Iris pigment epithelial cell (primary cell): ENCODE results near the gene PIK3R5.
"Not testable (repeated sequence)": the region's sequence is repeated elsewhere in the genome, so short reads cannot be mapped to it uniquely, and the experiment has no call there.

ENCODE experiments used
- DNase-seq: peaks from one replicate; pipeline ENCODE4 v3.0.0-alpha.2; 2011; ENCODE audit warnings: low read depth

Gene PIK3R5

GRCh38 chr17:8984225-8984624 lies 18.7 kb upstream of the PIK3R5 start:
- DNase-seq: not testable (repeated sequence)

DNA sequence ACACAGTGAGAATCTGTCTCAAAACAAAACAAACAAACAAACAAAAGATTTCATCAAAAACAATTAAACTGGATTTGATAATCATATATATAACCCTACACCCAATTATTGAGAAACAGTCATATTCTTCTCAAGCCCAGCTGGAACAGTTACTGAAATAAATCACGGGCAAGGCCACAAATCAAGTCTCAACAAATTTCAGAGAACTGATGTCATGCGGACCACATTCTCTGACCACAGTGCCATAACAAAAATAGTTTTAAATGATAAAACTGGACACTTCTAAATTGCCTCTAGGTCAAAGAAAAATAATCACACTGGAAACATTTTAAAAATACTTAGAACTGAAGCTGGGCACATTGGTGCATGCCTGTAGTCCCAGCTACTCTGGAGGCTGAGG lies 15.9 kb upstream of the PIK3R5 start:
- no peak for DNase-seq

DNA sequence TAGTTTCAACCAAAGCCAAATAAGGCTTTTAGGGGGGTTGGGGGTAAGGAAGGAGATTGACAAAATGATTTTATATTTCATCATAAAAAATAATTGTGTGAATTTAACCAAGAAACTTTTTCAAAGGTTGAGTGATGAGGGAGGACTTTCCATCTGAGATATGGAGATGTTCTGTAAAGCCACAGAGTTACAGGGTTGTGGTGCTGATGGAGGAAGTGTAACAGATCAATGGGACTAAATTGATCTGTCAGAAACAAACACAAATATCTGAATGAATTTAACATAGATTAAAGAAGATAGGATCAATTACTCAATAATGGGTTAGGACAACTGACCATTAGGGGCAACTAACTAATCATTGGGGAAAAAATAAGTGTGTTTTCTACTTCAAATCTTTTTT lies 14.2 kb upstream of the PIK3R5 start:
- no peak for DNase-seq

DNA sequence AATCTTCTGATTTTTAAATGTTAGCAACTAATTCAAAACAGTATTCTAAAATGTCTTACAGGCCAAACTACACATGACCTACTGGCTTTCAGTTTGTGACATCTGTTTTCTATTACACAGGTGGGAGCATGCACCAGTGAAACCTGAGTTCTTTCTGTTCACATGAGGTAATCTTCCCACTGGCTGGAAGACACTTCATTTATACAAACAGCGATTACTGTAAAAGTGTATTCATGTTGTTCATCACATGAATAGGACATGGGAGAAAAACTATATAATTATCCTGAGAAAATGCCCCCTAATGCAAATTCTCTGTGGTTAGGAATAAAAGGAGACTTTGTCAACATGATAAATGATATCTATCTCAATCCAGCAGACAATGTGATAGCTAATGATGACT lies 11.1 kb upstream of the PIK3R5 start:
- DNase-seq: no peak

GRCh38 chr17:8975091-8975725 lies 9.7 kb upstream of the PIK3R5 start:
- no peak for DNase-seq

- no peak for DNase-seq
Measured at GRCh38 chr17:8969901-8970300, 4.4 kb upstream of the PIK3R5 start.

GRCh38 chr17:8968503-8968902 lies 3.0 kb upstream of the PIK3R5 start:
- DNase-seq: no peak

DNA sequence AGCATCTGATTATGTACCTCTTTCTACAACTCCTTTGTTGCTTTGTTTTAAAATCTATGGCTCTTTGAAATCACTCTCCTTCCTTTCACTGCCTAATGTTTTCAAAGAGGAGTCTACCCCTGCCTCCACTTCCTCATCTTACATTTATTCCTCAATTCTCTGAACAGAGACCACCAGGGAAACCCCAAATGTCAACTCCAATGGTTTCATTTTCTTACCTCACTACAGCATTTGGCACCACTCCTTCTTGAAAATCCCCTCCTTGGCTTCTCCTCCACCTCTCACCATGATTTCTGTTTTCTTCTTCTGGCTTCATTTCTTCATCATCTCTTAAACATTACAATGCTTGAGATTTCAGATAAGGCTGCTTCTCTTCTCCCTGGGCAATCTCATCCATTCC lies 2.4 kb upstream of the PIK3R5 start:
- no peak for DNase-seq

DNA sequence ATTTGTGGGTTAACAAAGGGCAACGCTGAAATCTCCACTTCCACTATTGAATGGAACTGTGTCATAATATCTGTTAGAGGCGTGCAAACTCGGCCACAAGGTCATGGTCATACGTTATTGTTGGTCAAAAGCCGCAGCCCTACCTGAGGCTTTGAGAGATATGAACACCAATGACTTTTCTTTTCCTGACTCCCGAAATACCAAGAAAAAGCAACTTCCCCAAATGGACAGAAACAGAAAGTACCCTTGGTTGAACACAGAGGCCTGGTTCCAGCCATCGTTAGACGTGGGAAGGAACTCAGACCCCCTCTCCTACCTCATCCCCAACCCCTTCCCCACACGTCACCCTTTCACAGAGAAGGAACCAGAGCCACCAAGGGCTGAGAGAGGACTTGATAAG lies 1.4 kb upstream of the PIK3R5 start:
- DNase-seq: no peak

DNA sequence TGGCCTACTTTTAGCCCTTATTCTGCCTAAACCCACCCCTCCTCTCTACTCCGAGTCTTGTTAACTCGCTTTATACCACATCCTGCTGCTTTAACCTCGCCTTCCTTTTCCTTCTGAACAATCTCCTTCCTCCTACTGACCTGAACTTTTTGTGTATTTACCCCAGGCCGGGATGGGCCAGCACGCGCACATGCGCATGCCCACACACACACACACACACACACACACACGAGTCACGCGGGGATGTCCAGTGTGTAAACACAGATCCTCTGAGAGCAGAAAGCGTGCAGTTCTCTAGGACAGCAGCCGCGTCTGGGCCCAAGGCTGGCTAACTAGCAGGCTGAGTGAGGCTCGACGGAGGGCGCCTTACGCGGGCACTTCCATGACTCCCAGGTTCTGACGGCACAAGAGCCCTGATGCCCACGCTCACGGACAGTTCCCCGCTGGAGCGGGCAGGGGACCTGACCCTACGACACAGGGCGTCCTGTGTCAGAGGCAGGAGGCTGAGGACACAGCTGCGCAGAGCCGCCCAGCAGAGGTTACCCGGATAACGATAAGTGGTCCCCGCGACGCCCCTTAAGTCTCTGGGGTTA lies 610 bp downstream of the PIK3R5 start:
- DNase-seq: no peak

GRCh38 chr17:8963647-8964258 lies 1.8 kb downstream of the PIK3R5 start:
- DNase-seq: no peak

DNA sequence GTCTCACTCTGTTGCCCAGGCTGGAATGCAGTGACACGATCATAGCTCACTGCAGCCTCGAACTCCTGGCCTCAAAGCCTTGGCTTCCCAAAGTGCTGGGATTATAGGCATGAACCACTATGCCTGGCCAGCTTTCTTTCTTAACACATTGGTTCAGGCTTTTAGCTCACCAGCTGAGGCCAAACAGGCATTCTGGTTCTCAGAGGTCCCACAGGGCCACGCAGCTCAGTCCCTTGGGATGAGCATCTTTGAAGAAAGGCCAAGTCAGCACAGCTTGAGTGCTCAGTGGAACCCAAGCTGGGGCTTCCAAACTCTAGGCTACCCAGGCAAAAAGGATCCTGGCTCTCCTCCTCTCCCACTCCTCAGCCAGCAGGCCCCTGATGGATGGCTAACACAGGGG lies 2.5 kb downstream of the PIK3R5 start:
- no peak for DNase-seq

DNA sequence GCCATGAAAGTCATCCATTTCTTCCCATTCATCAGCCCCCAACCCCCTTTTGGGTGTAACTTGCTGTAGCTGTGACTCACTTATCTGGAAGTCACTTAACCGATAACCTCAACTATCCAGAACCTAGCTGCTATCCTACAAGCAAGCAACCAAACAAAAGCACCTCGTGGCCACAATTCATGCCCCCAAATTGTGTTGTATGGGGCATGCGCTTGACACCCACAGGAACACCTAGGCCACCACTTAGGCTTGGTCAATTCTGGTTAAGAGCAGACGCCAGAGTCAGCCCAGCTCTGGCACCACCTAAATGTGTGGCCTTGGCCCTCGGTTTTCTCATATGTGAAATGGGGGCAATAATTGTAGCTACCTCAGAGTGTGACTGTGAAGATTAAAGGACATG lies 3.7 kb downstream of the PIK3R5 start:
- no peak for DNase-seq

DNA sequence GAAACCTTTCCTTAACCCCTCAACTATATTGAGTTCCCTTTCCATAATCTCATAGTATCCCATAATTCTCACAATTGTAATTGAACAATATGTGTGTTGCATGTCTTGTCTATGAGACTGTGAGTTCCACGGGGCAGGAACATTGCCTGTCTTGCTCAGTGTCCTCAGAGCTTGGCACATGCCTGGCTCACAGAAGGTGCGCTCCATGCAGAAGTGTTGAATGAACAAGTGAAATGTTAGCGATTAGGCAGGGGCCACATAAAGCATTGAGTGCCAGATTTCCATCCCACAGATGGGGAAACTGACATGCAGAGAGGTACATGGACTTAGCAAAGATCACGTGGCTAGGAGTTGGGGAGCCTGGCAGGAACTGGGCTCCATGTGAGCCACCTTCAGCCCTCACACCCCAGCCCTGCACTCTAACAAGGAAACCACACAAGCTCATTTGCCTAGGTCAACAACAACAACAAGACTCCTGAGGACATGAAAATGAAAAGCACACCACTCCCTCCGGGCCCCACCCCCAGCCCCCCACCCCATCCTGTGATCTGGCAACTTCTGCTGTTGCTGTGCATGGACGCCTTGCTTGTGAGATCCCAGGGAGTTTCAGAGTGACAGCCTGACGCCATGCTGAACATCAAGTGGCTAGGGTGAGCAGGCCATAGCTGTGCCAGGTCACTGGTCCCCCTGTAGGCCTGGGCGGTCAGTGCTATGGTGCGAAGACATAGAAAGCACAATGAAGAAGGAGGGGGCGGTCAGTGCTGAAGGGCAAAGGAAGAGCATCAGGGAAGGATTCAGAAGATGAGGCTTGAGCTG lies 5.0 kb downstream of the PIK3R5 start:
- DNase-seq: no peak

DNA sequence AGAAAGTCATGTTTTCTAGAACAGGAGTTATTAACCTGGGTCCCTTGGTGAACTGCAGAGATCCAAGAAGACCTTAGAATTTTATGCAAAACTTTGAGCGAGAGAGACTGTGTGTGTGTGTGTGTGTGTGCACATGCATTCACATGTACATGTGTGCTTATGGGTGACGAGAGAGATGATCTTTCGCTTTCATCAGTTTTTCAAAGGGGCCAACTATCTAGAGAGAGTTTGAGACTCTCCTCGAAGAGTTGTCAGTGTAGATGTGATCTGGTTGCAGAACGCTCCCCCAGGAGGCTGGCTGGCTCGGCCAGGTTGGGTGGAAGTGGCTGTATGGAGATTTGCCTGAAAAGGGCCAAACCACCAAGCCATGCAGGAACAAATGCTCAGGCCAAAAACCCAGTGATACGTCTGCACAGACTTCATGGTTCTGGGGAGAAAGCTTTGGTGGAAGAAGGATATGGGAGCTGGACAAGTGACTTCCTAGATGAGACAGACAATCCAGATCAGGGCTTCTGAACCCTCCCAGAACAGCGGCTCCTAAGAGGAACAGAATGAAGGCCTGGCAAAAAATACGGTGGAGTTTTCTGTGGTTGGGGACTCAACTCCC lies 6.1 kb downstream of the PIK3R5 start:
- no peak for DNase-seq

DNA sequence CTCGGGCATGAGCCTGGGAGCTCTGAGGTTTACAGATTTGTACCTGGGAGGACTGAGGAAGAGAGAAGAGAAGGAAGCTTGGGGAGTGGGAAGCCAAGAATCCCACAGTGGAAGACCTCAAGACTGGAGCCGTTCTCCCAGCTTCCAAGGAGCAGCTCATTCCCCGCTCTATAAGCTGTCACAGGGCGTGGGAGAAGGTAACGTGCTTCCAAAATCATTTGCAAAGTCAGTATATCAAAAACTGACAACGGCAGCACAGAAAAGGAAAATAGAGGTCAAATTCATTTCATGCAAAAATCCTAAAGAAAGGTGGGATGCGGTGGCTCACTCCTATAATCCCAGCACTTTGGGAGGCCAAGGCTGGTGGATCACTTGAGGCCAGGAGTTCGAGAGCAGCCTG lies 7.8 kb downstream of the PIK3R5 start:
- no peak for DNase-seq

GRCh38 chr17:8956465-8956902 lies 9.0 kb downstream of the PIK3R5 start:
- DNase-seq: no peak

GRCh38 chr17:8955021-8955959 lies 10.2 kb downstream of the PIK3R5 start:
- no peak for DNase-seq

GRCh38 chr17:8954339-8954738 lies 11.2 kb downstream of the PIK3R5 start:
- DNase-seq: no peak

GRCh38 chr17:8953156-8953885 lies 12.2 kb downstream of the PIK3R5 start:
- no peak for DNase-seq

DNA sequence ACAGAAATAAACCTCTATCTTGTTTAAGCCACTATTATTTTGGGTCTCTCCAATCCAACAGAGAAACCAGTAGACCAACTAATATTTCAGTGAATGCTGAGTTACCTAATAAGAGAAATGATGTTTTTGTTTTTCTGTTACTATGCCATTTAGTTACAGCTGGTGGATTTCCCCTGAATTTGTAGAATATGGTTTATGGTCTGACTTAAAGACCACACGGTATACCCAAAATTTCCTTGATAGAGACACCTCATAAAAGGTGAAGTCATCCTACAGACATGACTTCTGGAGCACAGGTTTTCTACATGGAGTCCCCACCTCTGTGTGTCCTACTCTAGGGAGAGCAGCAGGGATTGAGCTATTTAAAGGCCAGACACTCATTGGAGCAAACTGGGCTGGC lies 13.3 kb downstream of the PIK3R5 start:
- DNase-seq: no peak
